Left ventricle myocardium inferior (tissue), 1 donor: ENCODE data around the gene GREB1. TPM values are rescaled to one million over a fixed set of nuclear protein-coding genes. Genes with fewer than 3 reads are reported as not detected.

Source experiments
- DNase-seq: peaks from one replicate; pipeline ENCODE4 v3.0.0-alpha.2; 2020
- H3K27ac ChIP-seq: fragments of 200-600 bp; replicated peaks from 2 replicates; pipeline ENCODE4 v1.8.0; 2021
- H3K27me3 ChIP-seq: fragments of 200-600 bp; 2 replicates; pipeline ENCODE4 v1.8.0; 2021; ENCODE audit warnings: low read depth
- H3K36me3 ChIP-seq: fragments of 200-600 bp; 2 replicates; pipeline ENCODE4 v1.8.0; 2021
- H3K4me1 ChIP-seq: fragments of 200-600 bp; 2 replicates; pipeline ENCODE4 v1.8.0; 2021
- H3K4me3 ChIP-seq: fragments of 200-600 bp; 2 replicates; pipeline ENCODE4 v1.8.0; 2021; ENCODE audit warnings: mild to moderate bottlenecking, moderate library complexity
- H3K9me3 ChIP-seq: fragments of 200-600 bp; replicated peaks from 2 replicates; pipeline ENCODE4 v1.8.0; 2021
- intact Hi-C: fragments of 100-400 bp; cut with micrococcal nuclease; formaldehyde crosslinking; loops from one replicate; pipeline ENCODE4 v1.11.0; 2022
- total RNA-seq: library from RNA; stranded (reverse); fragmentation: NEBNext Ultra II Directional; extraction: Animal tissue kit (Norgen Biotek cat#: 25700); gene quantifications from one replicate; pipeline ENCODE4 v1.2.1, GENCODE V29; 2021
- TF ChIP-seq, protein P1 (sequence below): fragments of 200-600 bp; IDR thresholded peaks from 2 replicates; pipeline ENCODE4 v1.8.0; 2021; ENCODE audit warnings: antibody characterized with exemption, mild to moderate bottlenecking, borderline replicate concordance
- donor health status: DM: no; HTN: yes; CAD: no; lungs with severe emphysema.

GREB1 gene
- total RNA-seq, 1 donor from 2014 or later = 7.8 TPM

GRCh38 chr2:11562476-11562875, 28.6 kb downstream of the GREB1 start:
- Histone ChIP-seq H3K27ac (no peak overlapping the region), H3K36me3 (no peaks in the 10 kb centered on the region), H3K4me3 (no peak overlapping the region), H3K4me1 (peaks cover 20% of the 10 kb centered on the region), H3K9me3 (no peaks in the 10 kb centered on the region), H3K27me3 (no peaks in the 10 kb centered on the region)
- TF ChIP-seq, protein P1, sequence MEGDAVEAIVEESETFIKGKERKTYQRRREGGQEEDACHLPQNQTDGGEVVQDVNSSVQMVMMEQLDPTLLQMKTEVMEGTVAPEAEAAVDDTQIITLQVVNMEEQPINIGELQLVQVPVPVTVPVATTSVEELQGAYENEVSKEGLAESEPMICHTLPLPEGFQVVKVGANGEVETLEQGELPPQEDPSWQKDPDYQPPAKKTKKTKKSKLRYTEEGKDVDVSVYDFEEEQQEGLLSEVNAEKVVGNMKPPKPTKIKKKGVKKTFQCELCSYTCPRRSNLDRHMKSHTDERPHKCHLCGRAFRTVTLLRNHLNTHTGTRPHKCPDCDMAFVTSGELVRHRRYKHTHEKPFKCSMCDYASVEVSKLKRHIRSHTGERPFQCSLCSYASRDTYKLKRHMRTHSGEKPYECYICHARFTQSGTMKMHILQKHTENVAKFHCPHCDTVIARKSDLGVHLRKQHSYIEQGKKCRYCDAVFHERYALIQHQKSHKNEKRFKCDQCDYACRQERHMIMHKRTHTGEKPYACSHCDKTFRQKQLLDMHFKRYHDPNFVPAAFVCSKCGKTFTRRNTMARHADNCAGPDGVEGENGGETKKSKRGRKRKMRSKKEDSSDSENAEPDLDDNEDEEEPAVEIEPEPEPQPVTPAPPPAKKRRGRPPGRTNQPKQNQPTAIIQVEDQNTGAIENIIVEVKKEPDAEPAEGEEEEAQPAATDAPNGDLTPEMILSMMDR = no peak
- intact Hi-C loops = no loop called here
- no peak for DNase-seq

DNA sequence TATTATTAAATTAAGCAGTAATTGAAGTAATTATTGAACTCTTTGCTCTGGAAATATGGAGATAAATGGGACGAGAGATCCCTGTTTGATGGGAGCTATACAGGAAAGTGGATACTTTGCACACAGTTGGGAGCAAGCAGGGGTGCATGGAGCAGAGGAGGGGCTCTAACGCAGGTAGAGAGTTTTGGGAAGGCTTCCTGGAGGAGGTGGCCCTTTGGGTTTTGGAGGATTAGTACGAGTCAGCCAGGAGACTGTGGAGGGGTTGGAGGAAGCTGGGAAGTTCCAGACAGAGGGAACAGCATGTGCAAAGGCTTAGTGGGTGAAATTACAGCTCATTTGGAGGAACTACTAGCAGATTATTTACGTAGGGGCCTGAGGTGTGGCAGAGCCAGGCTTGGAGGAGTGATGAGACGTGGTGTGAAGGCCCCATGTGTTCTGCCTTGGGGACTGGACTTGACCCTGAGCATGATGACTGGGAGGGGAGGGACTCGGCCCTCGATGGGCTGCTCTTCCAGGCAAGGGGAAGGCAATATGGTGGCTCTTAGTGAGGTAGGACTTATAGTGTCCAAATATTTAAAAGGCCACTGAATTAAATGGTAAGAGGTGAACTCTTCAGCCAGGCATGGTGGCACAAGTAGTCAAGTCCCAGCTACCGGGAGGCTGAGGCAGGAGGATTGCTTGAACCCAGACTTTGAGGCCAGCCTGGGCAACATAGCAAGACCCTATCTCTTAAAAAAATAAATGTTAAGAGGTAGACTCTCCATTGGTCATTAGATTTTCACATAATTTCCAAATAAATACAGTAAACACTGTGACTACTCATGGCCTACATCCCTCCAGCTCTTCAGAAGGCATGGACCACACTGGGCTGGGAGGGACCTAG, 30.2 kb downstream of the GREB1 start:
- no peak overlapping the region for H3K27ac ChIP-seq
- TF ChIP-seq, protein P1 = no peak
- DNase-seq = no peak
- H3K36me3 ChIP-seq = no peaks in the 10 kb centered on the region
- H3K4me3 ChIP-seq = no peak overlapping the region
- no peaks in the 10 kb centered on the region for H3K9me3 ChIP-seq
- no peaks in the 10 kb centered on the region for H3K27me3 ChIP-seq
- H3K4me1 ChIP-seq = peaks cover 6% of the 10 kb centered on the region
- intact Hi-C loops = no loop called here

DNA sequence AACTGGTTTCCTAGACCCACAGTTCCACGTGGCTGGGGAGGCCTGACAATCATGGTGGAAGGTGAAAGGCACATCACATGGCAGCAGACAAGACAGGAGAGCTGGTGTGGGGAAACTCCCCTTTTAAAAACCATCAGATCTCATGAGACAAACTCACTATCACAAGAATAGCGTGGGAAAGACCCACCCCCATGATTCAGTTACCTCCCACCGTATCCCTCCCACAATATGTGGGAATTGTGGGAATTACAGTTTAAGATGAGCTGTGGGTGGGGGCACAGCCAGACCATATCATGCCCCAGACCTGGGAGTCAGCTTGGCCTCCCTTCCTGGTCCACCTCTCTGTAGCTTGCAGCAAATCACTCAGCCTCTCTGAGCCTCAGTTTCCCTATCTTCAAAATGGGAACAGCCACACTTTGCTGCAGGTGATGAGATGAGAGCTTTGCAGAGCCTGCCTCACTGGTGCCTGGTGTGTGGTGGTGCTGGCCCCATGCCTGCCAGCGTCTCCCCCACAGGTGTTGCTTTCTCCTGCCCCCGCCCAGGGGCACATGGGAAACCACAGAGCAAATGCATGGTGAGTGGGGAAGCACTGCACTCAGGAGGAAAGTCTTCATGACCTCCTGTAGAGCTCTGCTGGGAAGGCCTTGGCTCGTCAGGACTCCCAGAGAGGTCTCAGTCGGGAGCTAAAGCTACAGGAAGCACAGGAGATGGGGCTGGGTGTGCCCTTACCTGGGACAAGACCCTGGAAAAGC, 31.1 kb downstream of the GREB1 start:
- no peak overlapping the region for H3K27ac ChIP-seq
- no peaks in the 10 kb centered on the region for H3K36me3 ChIP-seq
- DNase-seq = no peak
- TF ChIP-seq, protein P1 = no peak
- intact Hi-C loops = no loop called here
- no peaks in the 10 kb centered on the region for H3K9me3 ChIP-seq
- no peak overlapping the region for H3K4me3 ChIP-seq
- no peaks in the 10 kb centered on the region for H3K27me3 ChIP-seq
- no peaks in the 10 kb centered on the region for H3K4me1 ChIP-seq

- intact Hi-C loops = no loop called here
- TF ChIP-seq, protein P1 = no peak
- H3K4me1 ChIP-seq = no peaks in the 10 kb centered on the region
- no peak overlapping the region for H3K27ac ChIP-seq
- no peaks in the 10 kb centered on the region for H3K9me3 ChIP-seq
- H3K4me3 ChIP-seq = no peak overlapping the region
- H3K36me3 ChIP-seq = no peaks in the 10 kb centered on the region
- no peaks in the 10 kb centered on the region for H3K27me3 ChIP-seq
- no peak for DNase-seq
Observed at GRCh38 chr2:11566383-11566782, 32.5 kb downstream of the GREB1 start.

DNA sequence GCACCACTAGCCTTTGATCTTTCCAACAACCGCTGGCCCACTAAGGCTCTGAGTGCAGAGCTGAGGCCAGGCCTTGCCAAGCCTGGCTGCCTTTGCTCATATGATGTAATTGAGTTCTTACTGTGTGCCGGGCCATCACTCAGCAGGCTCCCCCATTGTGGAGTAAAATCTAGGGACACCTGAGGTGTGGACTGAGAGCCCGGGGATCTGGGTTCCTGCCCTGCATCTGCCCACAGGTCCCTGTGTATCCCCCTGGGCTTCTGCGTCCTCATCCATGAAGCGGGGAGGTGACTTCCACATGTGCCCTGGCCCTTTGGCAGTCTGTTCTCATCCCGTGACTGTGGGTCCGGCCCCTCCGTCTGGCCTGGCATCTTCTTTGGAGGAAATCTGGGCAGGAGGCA, 33.8 kb downstream of the GREB1 start:
- TF ChIP-seq, protein P1 = no peak
- intact Hi-C loops = no loop called here
- Histone ChIP-seq H3K27me3 (no peaks in the 10 kb centered on the region), H3K36me3 (no peaks in the 10 kb centered on the region), H3K4me1 (no peaks in the 10 kb centered on the region), H3K9me3 (no peaks in the 10 kb centered on the region), H3K27ac (no peak overlapping the region), H3K4me3 (no peak overlapping the region)
- DNase-seq = no peak
